Measurements from ENCODE around the gene EFNA5. TPM values are rescaled to one million over a fixed set of nuclear protein-coding genes. Genes with fewer than 3 reads are reported as not detected.

EFNA5 gene
- total RNA-seq, 6 experiments from 2014 or later, result 0.26 TPM; not detected in 5

DNA sequence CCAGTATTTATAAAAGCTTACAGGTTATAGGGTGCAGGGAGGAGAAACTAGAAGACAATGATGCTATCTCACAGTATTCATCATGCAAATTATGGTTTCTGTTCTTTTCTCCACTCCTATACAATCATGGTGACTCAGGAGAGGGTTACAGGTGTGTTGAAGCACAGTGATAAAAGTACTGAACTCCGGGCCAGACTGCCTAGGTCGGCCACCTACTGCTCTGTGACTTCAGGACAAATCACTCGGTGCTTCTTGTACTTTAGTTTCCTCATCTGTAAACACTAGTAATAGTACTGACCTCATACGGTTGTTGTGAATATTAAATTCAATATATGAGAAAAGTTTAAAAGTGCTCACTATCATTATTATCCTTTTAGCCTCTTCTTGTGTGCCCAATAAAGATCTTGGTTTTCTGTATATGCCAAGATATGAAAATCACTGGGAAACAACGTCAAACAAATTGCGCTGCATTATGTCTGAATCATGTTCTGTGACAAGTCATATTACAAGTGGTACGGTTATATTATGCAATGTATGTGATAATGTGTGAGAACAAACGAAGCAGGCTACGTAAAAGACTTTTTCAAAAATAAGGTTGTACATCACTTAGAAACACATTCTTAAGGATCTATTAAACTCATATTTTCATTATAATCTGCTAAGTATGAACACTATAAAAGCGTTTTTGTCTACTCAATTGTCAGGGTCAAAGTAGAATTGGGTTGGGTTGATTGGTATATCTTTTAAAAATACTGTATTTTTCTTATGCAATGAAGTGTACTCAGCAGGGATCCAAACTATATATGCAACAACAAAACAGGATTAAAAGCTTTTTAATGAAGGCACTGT, 153.3 kb downstream of the EFNA5 start:
- Mint-ChIP-seq H3K27ac (no peak overlapping the region), H3K9me3 (no peaks in the 10 kb centered on the region; the same call in 1 of the 2 replicates), H3K4me3 (no peak overlapping the region), H3K4me1 (ENCODE audit: low read depth) (no peaks in the 10 kb centered on the region), H3K36me3 (ENCODE audit: low read depth) (no peaks in the 10 kb centered on the region), H3K27me3 (ENCODE audit: insufficient read depth) (peaks cover 4% of the 10 kb centered on the region; the same call in 1 of the 2 replicates)
- DNase-seq, result no peak
- TF ChIP-seq, protein P1, sequence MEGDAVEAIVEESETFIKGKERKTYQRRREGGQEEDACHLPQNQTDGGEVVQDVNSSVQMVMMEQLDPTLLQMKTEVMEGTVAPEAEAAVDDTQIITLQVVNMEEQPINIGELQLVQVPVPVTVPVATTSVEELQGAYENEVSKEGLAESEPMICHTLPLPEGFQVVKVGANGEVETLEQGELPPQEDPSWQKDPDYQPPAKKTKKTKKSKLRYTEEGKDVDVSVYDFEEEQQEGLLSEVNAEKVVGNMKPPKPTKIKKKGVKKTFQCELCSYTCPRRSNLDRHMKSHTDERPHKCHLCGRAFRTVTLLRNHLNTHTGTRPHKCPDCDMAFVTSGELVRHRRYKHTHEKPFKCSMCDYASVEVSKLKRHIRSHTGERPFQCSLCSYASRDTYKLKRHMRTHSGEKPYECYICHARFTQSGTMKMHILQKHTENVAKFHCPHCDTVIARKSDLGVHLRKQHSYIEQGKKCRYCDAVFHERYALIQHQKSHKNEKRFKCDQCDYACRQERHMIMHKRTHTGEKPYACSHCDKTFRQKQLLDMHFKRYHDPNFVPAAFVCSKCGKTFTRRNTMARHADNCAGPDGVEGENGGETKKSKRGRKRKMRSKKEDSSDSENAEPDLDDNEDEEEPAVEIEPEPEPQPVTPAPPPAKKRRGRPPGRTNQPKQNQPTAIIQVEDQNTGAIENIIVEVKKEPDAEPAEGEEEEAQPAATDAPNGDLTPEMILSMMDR (IDR thresholded peaks at IDR 0.05), result no peak

DNA sequence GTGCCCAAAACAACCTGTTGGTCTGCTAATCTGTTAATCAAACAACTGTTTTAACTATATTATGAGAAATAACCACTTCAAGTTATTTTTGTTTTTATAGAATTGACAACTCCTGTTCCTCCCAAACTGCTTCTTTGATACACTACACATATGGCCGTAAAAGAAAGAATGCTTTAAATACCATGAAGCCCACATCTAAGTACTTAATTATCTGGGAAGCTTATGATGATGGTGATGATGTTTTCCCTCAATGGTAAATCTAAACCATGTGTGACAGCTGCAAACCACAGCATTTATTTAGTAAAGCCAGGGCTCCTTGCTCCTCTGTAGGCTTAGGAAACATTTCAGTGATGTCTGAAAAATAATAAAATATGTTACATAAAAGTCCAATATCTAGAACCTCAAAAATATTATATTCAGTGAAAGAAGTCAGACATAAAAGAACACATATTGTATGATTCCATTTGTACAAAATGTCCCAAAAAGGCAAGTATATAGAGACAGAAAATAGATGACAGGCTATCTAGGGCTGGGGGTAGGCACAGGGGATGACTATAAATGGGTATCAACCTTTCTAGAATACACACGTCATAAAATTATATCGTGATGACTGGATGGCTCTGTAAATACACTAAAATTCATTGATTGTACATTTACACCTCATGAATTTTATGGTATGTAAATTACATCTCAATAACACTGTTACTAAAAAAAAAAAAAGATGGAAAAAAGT, 154.1 kb downstream of the EFNA5 start:
- Mint-ChIP-seq H3K4me3 (no peak overlapping the region), H3K27ac (no peak overlapping the region), H3K27me3 (ENCODE audit: insufficient read depth) (peaks cover 4% of the 10 kb centered on the region; the same call in 1 of the 2 replicates), H3K9me3 (no peaks in the 10 kb centered on the region; the same call in 1 of the 2 replicates), H3K4me1 (ENCODE audit: low read depth) (no peaks in the 10 kb centered on the region), H3K36me3 (ENCODE audit: low read depth) (no peaks in the 10 kb centered on the region)
- DNase-seq, result no peak
- TF ChIP-seq, protein P1 (IDR thresholded peaks at IDR 0.05), result no peak

DNA sequence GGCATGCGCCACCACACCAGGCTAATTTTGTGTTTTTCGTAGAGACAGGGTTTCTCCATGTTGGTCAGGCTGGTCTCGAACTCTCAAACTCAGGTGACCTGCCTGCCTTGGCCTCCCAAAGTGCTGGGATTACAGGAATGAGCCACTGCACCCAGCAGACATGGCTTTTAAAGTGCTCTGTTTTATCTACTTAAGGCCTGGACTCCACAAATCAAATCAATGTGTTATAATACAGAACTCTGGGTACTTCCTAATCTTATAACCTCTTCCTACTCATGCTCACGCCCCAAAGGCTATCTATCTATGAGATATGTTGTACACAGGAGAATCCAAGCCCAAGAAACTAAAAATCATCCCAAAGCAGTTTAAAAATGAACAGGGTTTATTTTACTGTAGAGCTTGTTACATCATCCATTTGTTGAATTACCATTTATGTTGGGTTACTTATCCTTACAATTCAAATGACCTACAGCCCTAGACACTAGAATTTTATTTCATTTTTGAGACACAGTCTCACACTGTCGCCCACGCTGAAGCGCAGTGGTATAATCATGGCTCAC, 155.1 kb downstream of the EFNA5 start:
- no peak for DNase-seq
- no peaks in the 10 kb centered on the region for H3K36me3 Mint-ChIP-seq (ENCODE audit: low read depth)
- no peaks in the 10 kb centered on the region for H3K4me1 Mint-ChIP-seq (ENCODE audit: low read depth)
- TF ChIP-seq, protein P1 (IDR thresholded peaks at IDR 0.05), result no peak
- peaks cover 4% of the 10 kb centered on the region; the same call in 1 of the 2 replicates for H3K27me3 Mint-ChIP-seq (ENCODE audit: insufficient read depth)
- H3K27ac Mint-ChIP-seq, result no peak overlapping the region
- H3K4me3 Mint-ChIP-seq, result no peak overlapping the region
- no peaks in the 10 kb centered on the region for H3K9me3 Mint-ChIP-seq

DNA sequence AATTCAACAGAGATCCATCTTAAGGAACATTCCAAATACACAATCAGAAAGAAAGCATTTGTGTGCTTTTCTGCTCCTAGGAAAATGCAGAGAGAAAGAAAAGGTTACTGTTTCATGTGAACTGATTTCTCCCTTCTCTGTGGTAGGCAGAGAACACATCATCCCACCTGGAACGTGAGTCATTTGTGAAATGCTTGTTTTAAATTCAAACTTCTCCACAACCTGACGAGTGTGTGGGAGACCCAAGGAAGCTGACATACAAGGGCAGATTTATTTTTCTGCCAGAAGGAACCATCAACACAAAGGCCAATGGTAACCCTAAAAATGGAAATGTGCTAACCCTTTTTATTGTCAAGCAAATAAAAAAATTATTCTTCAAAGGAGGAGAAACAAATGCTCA, 156.4 kb downstream of the EFNA5 start:
- H3K27me3 Mint-ChIP-seq (ENCODE audit: insufficient read depth), result peaks cover 4% of the 10 kb centered on the region; the same call in 1 of the 2 replicates
- H3K27ac Mint-ChIP-seq, result no peak overlapping the region
- H3K36me3 Mint-ChIP-seq (ENCODE audit: low read depth), result no peaks in the 10 kb centered on the region
- H3K9me3 Mint-ChIP-seq, result no peaks in the 10 kb centered on the region
- DNase-seq, result no peak
- TF ChIP-seq, protein P1 (IDR thresholded peaks at IDR 0.05), result no peak
- H3K4me1 Mint-ChIP-seq (ENCODE audit: low read depth), result no peaks in the 10 kb centered on the region
- H3K4me3 Mint-ChIP-seq, result no peak overlapping the region

DNA sequence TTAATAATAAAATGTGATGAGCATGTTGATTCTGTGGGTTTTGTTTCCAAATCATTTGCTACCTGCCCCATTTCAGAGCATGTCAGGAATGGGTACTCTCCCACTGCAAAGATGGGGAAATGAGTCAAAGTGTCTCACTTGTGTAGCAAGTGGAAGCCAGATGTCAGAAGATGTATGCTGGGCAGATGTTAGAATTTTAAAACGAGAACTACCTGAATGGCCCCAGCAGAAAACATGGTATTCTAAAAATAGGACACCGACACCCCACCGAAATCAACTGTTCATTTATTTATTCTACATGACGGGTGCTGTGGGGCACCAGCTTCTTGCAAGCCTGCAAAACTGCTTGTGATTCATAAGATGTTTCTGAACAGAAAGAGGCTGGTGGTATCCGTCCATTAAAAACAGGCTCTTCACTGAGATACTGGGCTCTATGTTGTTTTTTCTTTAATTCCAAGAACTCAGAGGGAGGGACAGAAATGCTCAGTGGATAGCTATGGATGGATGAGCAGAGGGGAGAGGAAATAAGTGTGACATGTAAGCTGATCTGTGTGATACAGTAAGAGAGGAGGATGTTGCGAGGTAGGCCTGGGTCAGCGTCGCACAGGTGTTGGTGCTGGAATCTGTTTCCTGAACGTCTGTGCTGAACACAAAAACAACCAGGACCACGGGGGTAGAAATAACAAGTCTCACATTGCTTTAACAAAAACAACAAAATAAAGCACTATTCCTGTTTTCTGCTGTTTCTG, 157.2 kb downstream of the EFNA5 start:
- DNase-seq, result no peak
- TF ChIP-seq, protein P1 (IDR thresholded peaks at IDR 0.05), result no peak
- H3K4me1 Mint-ChIP-seq (ENCODE audit: low read depth), result no peaks in the 10 kb centered on the region
- H3K4me3 Mint-ChIP-seq, result no peak overlapping the region
- no peaks in the 10 kb centered on the region for H3K9me3 Mint-ChIP-seq
- H3K27me3 Mint-ChIP-seq (ENCODE audit: insufficient read depth), result peaks cover 4% of the 10 kb centered on the region; the same call in 1 of the 2 replicates
- H3K27ac Mint-ChIP-seq, result no peak overlapping the region
- no peaks in the 10 kb centered on the region for H3K36me3 Mint-ChIP-seq (ENCODE audit: low read depth)
